Spinal cord (tissue), 10 donors: ENCODE measurements around the gene SUPT3H. TPM values are rescaled to one million over a fixed set of nuclear protein-coding genes. Genes with fewer than 3 reads are reported as not detected.
A peak's percentile ranks its signal among the peaks of the same experiment; 100 is the strongest.

Experiments
- DNase-seq, 6 donors: peaks; one replicate each; pipeline versions ENCODE4 v3.0.0 to v3.0.0-alpha.2; 2013 to 2015; ENCODE audit warnings: low spot score in 6 of 6, low read depth in 4 of 6
- H3K27ac ChIP-seq: one replicate; pipeline ENCODE4 v1.5.1; 2013; ENCODE audit warnings: low read depth, low read length, control low read depth
- H3K27me3 ChIP-seq: one replicate; pipeline ENCODE4 v1.6.1; 2013; ENCODE audit warnings: low read length; ENCODE audit not compliant: control insufficient read depth, insufficient read depth
- H3K36me3 ChIP-seq: one replicate; pipeline ENCODE4 v1.6.1; 2013; ENCODE audit warnings: low read length; ENCODE audit not compliant: control insufficient read depth, insufficient read depth
- H3K4me1 ChIP-seq: one replicate; pipeline ENCODE4 v1.6.1; 2013; ENCODE audit warnings: low read length; ENCODE audit not compliant: control insufficient read depth, insufficient read depth
- H3K4me3 ChIP-seq: one replicate; pipeline ENCODE4 v1.5.1; 2013; ENCODE audit warnings: low read depth, low read length, control low read depth
- H3K9me3 ChIP-seq: one replicate; pipeline ENCODE4 v1.6.1; 2013; ENCODE audit warnings: low read length; ENCODE audit not compliant: control insufficient read depth, insufficient read depth
- WGBS: methylation state at CpG from one replicate; pipeline ENCODE4 v1.1.5; 2013; ENCODE audit warnings: missing lambda C conversion rate; ENCODE audit not compliant: insufficient coverage; 5-methylcytosine and 5-hydroxymethylcytosine counted together
- polyA plus RNA-seq, 2 donors: library from polyadenylated mRNA; unstranded; fragments of 120-200 nt; gene quantifications; one replicate each; pipeline ENCODE4 v1.2.1, GENCODE V29; 2013; ENCODE audit not compliant: insufficient read length in 2 of 2
- total RNA-seq, 2 donors: library from RNA; depleted of rRNA in 1 of 2; stranded (reverse); fragments of 120-200 nt in 1 of 2; fragments of >200 nt in 1 of 2; gene quantifications; one replicate each; pipeline versions ENCODE4 v1.2.3 to v1.2.4, GENCODE V29; 2013 to 2014
- donor health status: healthy.

Gene SUPT3H
- total and polyA plus RNA-seq, 4 donors = 12.2 to 27.7 (median 18.2) TPM

DNA sequence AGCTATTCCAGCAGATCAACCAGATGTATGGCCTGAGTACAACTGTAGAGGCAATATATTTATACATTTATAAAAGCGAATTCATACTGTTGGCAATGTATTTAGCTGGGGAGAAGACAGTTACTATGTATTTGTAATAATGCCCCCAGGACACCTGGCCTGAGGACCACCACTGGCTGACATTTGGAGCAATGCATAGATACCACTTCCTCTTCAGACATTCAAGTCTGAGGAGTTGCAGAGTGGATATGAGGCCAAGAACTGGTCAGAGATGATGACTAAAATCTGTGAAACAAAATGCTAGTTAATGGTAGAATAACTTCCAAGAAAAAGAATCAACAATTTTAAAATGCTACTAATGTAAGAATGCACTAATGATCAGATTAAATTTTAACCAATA lies 527.9 kb downstream of the SUPT3H start:
- DNase-seq = no peak
- Histone ChIP-seq H3K27ac (no peak overlapping the region), H3K4me3 (no peak overlapping the region), H3K27me3 (no peaks in the 10 kb centered on the region), H3K4me1 (no peaks in the 10 kb centered on the region), H3K9me3 (no peaks in the 10 kb centered on the region), H3K36me3 (no peaks in the 10 kb centered on the region)
- no CpG with 5 or more reads among the region's 1 CpG for WGBS

DNA sequence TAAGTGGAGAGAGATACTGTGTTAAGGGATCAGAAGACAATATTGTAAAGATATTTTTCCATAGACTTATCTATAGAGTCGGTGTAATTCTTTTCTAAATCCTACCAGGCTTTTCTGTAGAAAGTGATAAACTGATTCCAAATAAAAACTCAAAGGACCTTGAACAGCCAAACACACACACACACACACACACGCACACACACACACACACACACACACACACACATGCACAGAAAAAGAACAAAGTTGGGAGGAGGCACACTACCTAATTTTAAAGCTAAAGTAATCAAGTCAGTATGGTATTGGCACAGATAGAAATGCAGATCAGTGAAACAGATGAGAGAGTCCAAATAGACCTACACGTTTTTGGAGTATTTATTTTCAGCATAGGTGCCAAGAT lies 534.0 kb downstream of the SUPT3H start:
- WGBS = no CpG with 5 or more reads among the region's 3 CpGs
- no peak overlapping the region for H3K27ac ChIP-seq

DNA sequence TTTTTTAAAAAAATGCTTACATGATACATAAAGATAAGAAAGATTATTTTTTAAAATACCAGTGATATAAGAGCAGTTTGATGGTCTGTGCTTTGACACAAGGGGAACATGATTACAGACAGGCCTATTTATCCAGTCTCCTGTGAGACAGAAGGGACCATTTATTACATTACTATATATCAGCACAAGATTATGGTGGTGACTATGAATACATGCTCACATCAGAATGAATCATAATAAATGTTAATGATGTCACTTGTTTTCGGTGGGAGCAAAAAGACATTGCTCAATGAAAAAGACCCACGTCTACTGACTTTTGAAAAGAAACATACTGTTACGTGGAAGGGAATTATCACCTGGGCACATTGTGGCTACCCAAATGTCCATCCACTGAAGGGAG lies 535.1 kb downstream of the SUPT3H start:
- WGBS = no CpG with 5 or more reads among the region's 3 CpGs
- DNase-seq = no peak
- Histone ChIP-seq H3K27ac (no peak overlapping the region), H3K27me3 (no peaks in the 10 kb centered on the region), H3K9me3 (no peaks in the 10 kb centered on the region), H3K36me3 (no peaks in the 10 kb centered on the region), H3K4me3 (no peak overlapping the region), H3K4me1 (no peaks in the 10 kb centered on the region)

More for the DNA sequence above, 534.0 kb downstream of the SUPT3H start:
- H3K36me3 ChIP-seq = no peaks in the 10 kb centered on the region
- no peaks in the 10 kb centered on the region for H3K27me3 ChIP-seq
- no peak overlapping the region for H3K4me3 ChIP-seq
- H3K4me1 ChIP-seq = no peaks in the 10 kb centered on the region
- DNase-seq = no peak
- no peaks in the 10 kb centered on the region for H3K9me3 ChIP-seq

DNA sequence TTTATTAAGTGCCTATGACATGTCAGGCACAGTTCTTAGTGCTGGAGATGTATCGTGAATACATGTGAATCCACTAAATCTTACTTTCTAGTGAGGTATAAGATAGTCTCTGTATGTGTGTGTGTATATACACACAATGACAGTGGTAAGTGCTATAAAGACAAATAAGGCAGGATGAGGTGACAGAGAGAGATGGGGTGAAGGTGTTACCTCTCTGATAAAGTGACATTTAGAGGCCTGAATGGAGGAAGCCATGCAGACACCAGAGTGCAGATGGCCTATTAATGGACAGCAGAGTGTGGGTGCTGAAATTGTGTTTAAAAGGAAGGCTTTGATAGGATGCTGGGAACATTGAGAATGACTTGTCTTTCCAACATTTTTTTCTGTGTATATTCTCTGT lies 535.9 kb downstream of the SUPT3H start:
- Histone ChIP-seq H3K27me3 (no peaks in the 10 kb centered on the region), H3K4me1 (no peaks in the 10 kb centered on the region), H3K27ac (no peak overlapping the region), H3K9me3 (no peaks in the 10 kb centered on the region), H3K36me3 (no peaks in the 10 kb centered on the region), H3K4me3 (no peak overlapping the region)
- no peak for DNase-seq
- whole genome bisulfite sequencing = 100% methylated on average over 1 of the region's 1 CpG

DNA sequence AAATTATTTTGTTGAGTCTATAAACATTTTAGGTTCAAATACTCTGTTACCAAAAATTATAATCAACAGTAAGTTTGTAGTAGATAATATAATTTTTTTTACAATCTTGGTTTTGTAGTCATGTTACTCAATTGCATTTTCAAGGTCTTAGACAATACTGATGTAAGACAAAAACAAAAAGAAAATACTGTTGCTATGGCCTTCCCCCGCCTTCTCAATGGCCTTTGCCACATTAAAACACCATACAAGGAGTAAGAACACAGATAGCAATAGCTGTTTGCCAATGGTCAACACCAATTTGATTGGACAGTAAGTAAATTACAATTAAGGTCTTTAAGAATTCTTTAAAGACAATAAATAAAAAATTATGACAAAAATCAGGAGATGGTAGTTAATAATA lies 540.0 kb downstream of the SUPT3H start:
- H3K9me3 ChIP-seq = no peaks in the 10 kb centered on the region
- no peaks in the 10 kb centered on the region for H3K27me3 ChIP-seq
- WGBS = no CpG with 5 or more reads among the region's 1 CpG
- H3K36me3 ChIP-seq = no peaks in the 10 kb centered on the region
- H3K27ac ChIP-seq = no peak overlapping the region
- no peak for DNase-seq
- H3K4me1 ChIP-seq = no peaks in the 10 kb centered on the region
- H3K4me3 ChIP-seq = no peak overlapping the region

DNA sequence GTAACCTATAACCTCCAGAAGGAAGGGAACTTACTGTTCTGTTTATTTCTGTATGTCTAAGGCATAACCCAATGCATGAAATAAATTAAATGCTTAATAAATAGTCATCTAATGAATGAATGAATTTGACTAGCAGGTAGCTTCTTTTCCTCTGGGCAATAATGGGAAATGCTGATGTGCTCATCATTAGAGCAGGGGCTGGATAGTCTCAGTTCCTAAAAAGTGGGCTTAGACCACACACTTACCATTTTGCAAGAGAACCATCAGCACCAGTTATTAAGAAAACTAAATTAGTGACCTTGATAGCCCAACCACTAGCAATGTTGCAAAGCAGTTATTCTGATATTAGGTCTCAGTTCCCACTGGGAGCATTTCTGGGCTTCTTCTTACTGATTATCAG lies 540.5 kb downstream of the SUPT3H start:
- Histone ChIP-seq H3K9me3 (no peaks in the 10 kb centered on the region), H3K36me3 (no peaks in the 10 kb centered on the region), H3K4me3 (no peak overlapping the region), H3K4me1 (no peaks in the 10 kb centered on the region), H3K27ac (no peak overlapping the region), H3K27me3 (no peaks in the 10 kb centered on the region)
- no peak for DNase-seq

DNA sequence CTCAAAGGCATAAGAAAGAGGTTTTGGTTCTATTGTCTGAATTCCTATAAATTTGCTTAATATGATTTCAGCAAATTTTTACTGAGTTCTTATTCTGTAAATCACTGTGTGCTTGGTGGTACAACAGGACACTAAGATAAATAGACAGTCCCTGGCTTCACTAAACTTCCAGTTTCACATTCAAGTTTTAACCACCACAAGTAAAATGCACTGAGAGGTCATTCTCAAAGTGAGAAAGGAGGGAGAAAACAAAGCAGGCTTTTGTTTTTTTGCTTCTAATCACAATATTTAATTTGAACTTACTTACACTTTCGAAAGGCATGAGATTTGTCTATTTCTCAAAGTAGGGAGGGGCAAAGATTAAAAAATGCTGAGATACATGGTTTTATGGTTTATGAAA lies 544.5 kb downstream of the SUPT3H start:
- Histone ChIP-seq H3K36me3 (no peaks in the 10 kb centered on the region), H3K4me3 (no peak overlapping the region), H3K27ac (no peak overlapping the region), H3K9me3 (no peaks in the 10 kb centered on the region), H3K27me3 (no peaks in the 10 kb centered on the region), H3K4me1 (no peaks in the 10 kb centered on the region)
- no CpG with 5 or more reads among the region's 1 CpG for WGBS
- no peak for DNase-seq

DNA sequence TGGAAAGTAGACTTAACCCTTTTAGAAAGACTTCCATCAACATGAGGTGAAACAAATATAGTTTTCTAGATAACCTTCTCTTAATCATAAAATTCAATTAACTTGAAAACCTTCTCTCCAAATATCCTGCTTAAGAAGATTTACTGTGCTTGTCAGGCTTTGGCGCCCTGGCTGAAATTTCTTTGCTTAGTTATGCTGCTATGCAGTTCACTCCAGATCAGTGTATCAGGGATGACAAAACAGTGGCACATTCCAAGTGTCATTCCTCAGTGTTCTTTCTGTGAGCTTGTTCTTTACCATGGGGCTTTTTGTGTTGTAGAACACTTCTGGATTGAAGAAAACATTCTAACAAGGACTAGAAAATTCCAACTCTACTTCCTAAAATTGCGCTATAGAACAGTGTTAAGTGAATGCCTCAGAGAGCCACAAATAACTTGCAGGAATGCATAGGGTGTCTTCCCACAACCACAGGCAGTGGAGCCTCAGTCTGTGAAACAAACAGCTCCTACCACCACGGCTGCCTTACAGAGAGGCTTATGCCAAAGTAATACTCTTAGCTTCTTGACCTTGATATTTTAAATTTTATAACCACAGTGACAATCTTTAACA lies 546.6 kb downstream of the SUPT3H start:
- Histone ChIP-seq H3K4me3 (no peak overlapping the region), H3K4me1 (no peaks in the 10 kb centered on the region), H3K27ac (no peak overlapping the region), H3K36me3 (no peaks in the 10 kb centered on the region), H3K27me3 (no peaks in the 10 kb centered on the region), H3K9me3 (no peaks in the 10 kb centered on the region)
- WGBS = 50% methylated on average over 1 of the region's 3 CpGs
- DNase-seq = peak in 1 of 6 donors; percentile 8

DNA sequence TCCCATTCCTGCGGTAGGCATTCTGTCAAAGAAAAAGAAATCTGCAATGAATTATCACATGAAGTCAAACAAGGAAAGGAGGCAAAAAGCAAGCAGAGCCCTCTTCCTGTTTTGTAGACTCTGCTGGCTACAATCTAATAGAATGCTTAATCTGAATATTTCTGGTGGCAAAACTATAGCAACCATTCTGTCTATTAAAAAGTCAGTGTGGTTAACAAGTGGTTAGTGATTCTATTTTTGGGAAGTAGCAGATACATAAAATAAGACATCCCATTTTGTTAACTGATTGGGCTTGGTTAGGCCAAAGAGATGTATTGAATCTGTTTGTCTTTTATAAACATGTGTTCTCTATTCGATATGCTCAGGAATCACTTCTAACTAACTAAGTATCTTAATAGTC lies 547.9 kb downstream of the SUPT3H start:
- H3K9me3 ChIP-seq = no peaks in the 10 kb centered on the region
- H3K27me3 ChIP-seq = no peaks in the 10 kb centered on the region
- no peaks in the 10 kb centered on the region for H3K36me3 ChIP-seq
- H3K4me3 ChIP-seq = no peak overlapping the region
- WGBS = no CpG with 5 or more reads among the region's 2 CpGs
- no peak for DNase-seq
- no peak overlapping the region for H3K27ac ChIP-seq
- no peaks in the 10 kb centered on the region for H3K4me1 ChIP-seq

DNA sequence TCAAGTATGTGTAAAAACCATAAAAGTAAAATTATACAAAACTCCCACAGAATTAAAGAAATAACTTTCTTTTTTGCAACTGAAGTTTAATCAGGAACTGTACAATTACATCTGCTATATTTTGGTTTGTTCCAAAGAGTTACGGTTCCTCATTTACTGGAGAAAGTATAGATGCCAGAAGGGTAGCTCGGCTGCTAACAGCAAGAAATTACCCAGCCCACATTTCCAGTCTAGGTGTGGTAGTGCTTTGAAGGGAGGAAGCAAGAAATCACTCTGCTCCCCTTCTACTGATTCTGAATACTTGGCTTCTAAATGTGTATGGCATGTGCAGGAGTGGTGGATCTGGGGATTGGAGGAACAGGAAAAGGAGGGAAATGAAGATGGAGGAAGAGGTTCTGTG lies 549.0 kb downstream of the SUPT3H start:
- H3K4me3 ChIP-seq = no peak overlapping the region
- WGBS = no CpG with 5 or more reads among the region's 2 CpGs
- no peak for DNase-seq
- H3K36me3 ChIP-seq = no peaks in the 10 kb centered on the region
- no peaks in the 10 kb centered on the region for H3K9me3 ChIP-seq
- H3K27ac ChIP-seq = no peak overlapping the region
- H3K4me1 ChIP-seq = no peaks in the 10 kb centered on the region
- H3K27me3 ChIP-seq = no peaks in the 10 kb centered on the region
